Thymus (tissue), 11 donors: ENCODE data around the gene SDE2. TPM values are rescaled to one million over a fixed set of nuclear protein-coding genes. Genes with fewer than 3 reads are reported as not detected.
"Not testable (repeated sequence)": the region's sequence is repeated elsewhere in the genome, so short reads cannot be mapped to it uniquely, and the experiment has no call there.

ENCODE experiments used
- DNase-seq, 9 donors: peaks; one replicate each; pipeline ENCODE4 v3.0.0-alpha.2; 2013; ENCODE audit warnings: low spot score in 9 of 9, low read depth in 6 of 9, missing footprints in 1 of 9
- H3K27ac ChIP-seq, 2 donors: one replicate each; pipeline ENCODE4 v1.5.1; 2013; ENCODE audit warnings: control low read depth in 1 of 2, low read depth in 1 of 2, low read length in 1 of 2, mild to moderate bottlenecking in 1 of 2, moderate library complexity in 1 of 2
- H3K27me3 ChIP-seq, 2 donors: one replicate each; pipeline ENCODE4 v1.5.1; 2013; ENCODE audit warnings: low read length in 1 of 2; ENCODE audit not compliant: control insufficient read depth in 2 of 2, insufficient read depth in 1 of 2
- H3K36me3 ChIP-seq, 2 donors: one replicate each; pipeline ENCODE4 v1.5.1; 2013; ENCODE audit warnings: low read length in 1 of 2, mild to moderate bottlenecking in 1 of 2, moderate library complexity in 1 of 2; ENCODE audit not compliant: control insufficient read depth in 2 of 2, insufficient read depth in 2 of 2
- H3K4me1 ChIP-seq, 2 donors: one replicate each; pipeline ENCODE4 v1.5.1; 2013; ENCODE audit warnings: low read length in 2 of 2; ENCODE audit not compliant: control insufficient read depth in 2 of 2, insufficient read depth in 2 of 2
- H3K4me3 ChIP-seq, 2 donors: one replicate each; pipeline ENCODE4 v1.5.1; 2013; ENCODE audit warnings: low read length in 2 of 2, control low read depth in 1 of 2, mild to moderate bottlenecking in 1 of 2
- H3K9me3 ChIP-seq, 2 donors: one replicate each; pipeline ENCODE4 v1.5.1; 2013; ENCODE audit warnings: low read length in 1 of 2, mild to moderate bottlenecking in 1 of 2; ENCODE audit not compliant: control insufficient read depth in 2 of 2, insufficient read depth in 1 of 2
- WGBS: extraction: QIAGEN DNeasy Blood & Tissue Kit; methylation state at CpG from one replicate; pipeline ENCODE4 v1.1.7; 2013; 5-methylcytosine and 5-hydroxymethylcytosine counted together
- polyA plus RNA-seq: library from polyadenylated mRNA; stranded (reverse); fragments of 200-250 nt; gene quantifications from one replicate; pipeline ENCODE4 v1.2.3, GENCODE V29; 2013
- total RNA-seq: library from RNA; stranded (reverse); fragments of 120-200 nt; gene quantifications from one replicate; pipeline ENCODE4 v1.2.4, GENCODE V29; 2013
- donor health status: healthy.

The SDE2 gene
- total and polyA plus RNA-seq, 2 donors = 13.8 to 29.7 TPM

- 79% methylated on average over 5 of the region's 5 CpGs for WGBS
- Histone ChIP-seq H3K27me3 (no peaks in the 10 kb centered on the region), H3K4me3 (no peak overlapping the region), H3K9me3 (no peaks in the 10 kb centered on the region), H3K36me3 (peaks cover 60 to 90% of the 10 kb centered on the region in 2 donors), H3K4me1 (peaks cover 4 to 13% of the 10 kb centered on the region in 2 donors), H3K27ac (no peak overlapping the region)
- DNase-seq = no peak
These were observed 8.3 kb downstream of the SDE2 start for GRCh38 chr1:225990705-225991464.

- peaks cover 0 to 3% of the 10 kb centered on the region in 2 donors for H3K4me1 ChIP-seq
- peak in 3 of 9 donors; percentile 39 to 71 (median 49) for DNase-seq
- no peaks in the 10 kb centered on the region for H3K9me3 ChIP-seq
- no peaks in the 10 kb centered on the region for H3K27me3 ChIP-seq
- 95% methylated on average over 7 of the region's 7 CpGs for WGBS
- peaks cover 54 to 86% of the 10 kb centered on the region in 2 donors for H3K36me3 ChIP-seq
- H3K27ac ChIP-seq = no peak overlapping the region
- no peak overlapping the region for H3K4me3 ChIP-seq
These were observed 11.4 kb downstream of the SDE2 start for GRCh38 chr1:225987491-225988316.

- peaks cover 55 to 68% of the 10 kb centered on the region in 2 donors for H3K36me3 ChIP-seq
These were observed 17.4 kb downstream of the SDE2 start for GRCh38 chr1:225981714-225982113.

GRCh38 chr1:225980005-225980836 lies 18.9 kb downstream of the SDE2 start:
- DNase-seq = no peak
- no peaks in the 10 kb centered on the region for H3K4me1 ChIP-seq
- H3K4me3 ChIP-seq = no peak overlapping the region
- 69% methylated on average over 5 of the region's 5 CpGs for WGBS
- peaks cover 1 to 6% of the 10 kb centered on the region in 2 donors for H3K9me3 ChIP-seq
- H3K27ac ChIP-seq = no peak overlapping the region
- peaks cover 48 to 54% of the 10 kb centered on the region in 2 donors for H3K36me3 ChIP-seq
- no peaks in the 10 kb centered on the region for H3K27me3 ChIP-seq

More at GRCh38 chr1:225981714-225982113, 17.4 kb downstream of the SDE2 start:
- Histone ChIP-seq H3K27ac (no peak overlapping the region), H3K9me3 (peaks cover 1 to 6% of the 10 kb centered on the region in 2 donors), H3K27me3 (no peaks in the 10 kb centered on the region), H3K4me3 (no peak overlapping the region), H3K4me1 (no peaks in the 10 kb centered on the region)
- DNase-seq = no peak
- WGBS = 98% methylated on average over 3 of the region's 3 CpGs

GRCh38 chr1:225979421-225979820 lies 19.7 kb downstream of the SDE2 start:
- Histone ChIP-seq H3K4me3 (no peak overlapping the region), H3K27ac (no peak overlapping the region), H3K27me3 (no peaks in the 10 kb centered on the region), H3K4me1 (no peaks in the 10 kb centered on the region), H3K36me3 (peaks cover 46% of the 10 kb centered on the region in 2 donors), H3K9me3 (peaks cover 1 to 6% of the 10 kb centered on the region in 2 donors)
- DNase-seq = no peak
- 97% methylated on average over 1 of the region's 1 CpG for WGBS

- H3K4me3 ChIP-seq = no peak overlapping the region
- H3K4me1 ChIP-seq = no peaks in the 10 kb centered on the region
- peaks cover 36 to 46% of the 10 kb centered on the region in 2 donors for H3K36me3 ChIP-seq
- peaks cover 1 to 6% of the 10 kb centered on the region in 2 donors for H3K9me3 ChIP-seq
- H3K27ac ChIP-seq = no peak overlapping the region
- WGBS = 76% methylated on average over 15 of the region's 15 CpGs
- no peaks in the 10 kb centered on the region for H3K27me3 ChIP-seq
- no peak for DNase-seq
These were observed 21.0 kb downstream of the SDE2 start for GRCh38 chr1:225977937-225978748.

GRCh38 chr1:225975146-225975545 lies 24.0 kb downstream of the SDE2 start:
- WGBS = 97% methylated on average over 12 of the region's 12 CpGs
- not testable (repeated sequence) for H3K4me1 ChIP-seq, H3K27me3 ChIP-seq, DNase-seq, H3K9me3 ChIP-seq, H3K27ac ChIP-seq, H3K4me3 ChIP-seq
- H3K36me3 ChIP-seq = peaks cover 14 to 26% of the 10 kb centered on the region in 2 donors

GRCh38 chr1:225974454-225974853 lies 24.7 kb downstream of the SDE2 start:
- DNase-seq = no peak
- Histone ChIP-seq H3K27me3 (no peaks in the 10 kb centered on the region), H3K27ac (no peak overlapping the region), H3K4me1 (no peaks in the 10 kb centered on the region), H3K4me3 (no peak overlapping the region), H3K9me3 (no peaks in the 10 kb centered on the region), H3K36me3 (peaks cover 7 to 20% of the 10 kb centered on the region in 2 donors)
- WGBS = 88% methylated on average over 10 of the region's 10 CpGs
